ENCODE results near the gene TMSB10. TPM values are rescaled to one million over a fixed set of nuclear protein-coding genes. Genes with fewer than 3 reads are reported as not detected.
"Not testable (repeated sequence)": the region's sequence is repeated elsewhere in the genome, so short reads cannot be mapped to it uniquely, and the experiment has no call there.

The TMSB10 gene
- polyA plus RNA-seq, 4 donors: 1,047 to 3,566 (median 2,651) TPM

DNA sequence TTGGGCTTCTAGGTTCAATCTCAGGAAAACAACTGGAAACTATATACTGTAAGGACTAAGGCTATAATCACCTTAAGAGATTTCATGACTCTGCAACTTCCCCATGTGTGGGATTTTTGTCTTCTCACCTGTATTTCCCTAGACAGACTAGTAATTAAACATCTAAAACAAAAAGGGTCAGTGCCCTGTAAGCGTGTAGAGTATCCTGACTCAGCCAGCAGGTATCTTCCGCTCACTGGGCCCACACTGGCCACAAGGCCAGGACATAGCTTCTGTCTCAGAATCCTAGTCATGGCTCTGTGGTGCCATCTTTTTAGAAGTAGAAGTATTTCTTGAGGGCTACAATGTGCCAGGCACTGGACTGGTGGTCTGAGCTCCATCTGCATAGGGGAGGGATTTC lies 36.7 kb downstream of the TMSB10 start:
- H3K4me3 ChIP-seq (ENCODE audit: low read depth in 1 of 3, low read length in 3 of 3): no peak overlapping the region
- FAIRE-seq (no peak), DNase-seq (no peak)
- 95 to 100% (median 97%) methylated on average over 2 of the region's 2 CpGs for WGBS, 3 donors
- no peaks in the 10 kb centered on the region for H3K9me3 ChIP-seq (ENCODE audit: control insufficient read depth in 2 of 2, insufficient read depth in 1 of 2, low read depth in 1 of 2, low read length in 1 of 2)
- H3K4me1 ChIP-seq (ENCODE audit: control insufficient read depth in 3 of 3, insufficient read depth in 2 of 3, low read depth in 1 of 3, low read length in 2 of 3): peaks cover 0 to 10% (median 0%) of the 10 kb centered on the region in 3 donors
- H3K27ac ChIP-seq (ENCODE audit: low read depth in 1 of 3, low read length in 2 of 3): no peak overlapping the region
- H3K36me3 ChIP-seq (ENCODE audit: control insufficient read depth in 3 of 3, insufficient read depth in 2 of 3, low read depth in 1 of 3, low read length in 3 of 3): no peaks in the 10 kb centered on the region
- no peaks in the 10 kb centered on the region for H3K27me3 ChIP-seq (ENCODE audit: control insufficient read depth in 3 of 3, insufficient read depth in 3 of 3, low read length in 3 of 3)

DNA sequence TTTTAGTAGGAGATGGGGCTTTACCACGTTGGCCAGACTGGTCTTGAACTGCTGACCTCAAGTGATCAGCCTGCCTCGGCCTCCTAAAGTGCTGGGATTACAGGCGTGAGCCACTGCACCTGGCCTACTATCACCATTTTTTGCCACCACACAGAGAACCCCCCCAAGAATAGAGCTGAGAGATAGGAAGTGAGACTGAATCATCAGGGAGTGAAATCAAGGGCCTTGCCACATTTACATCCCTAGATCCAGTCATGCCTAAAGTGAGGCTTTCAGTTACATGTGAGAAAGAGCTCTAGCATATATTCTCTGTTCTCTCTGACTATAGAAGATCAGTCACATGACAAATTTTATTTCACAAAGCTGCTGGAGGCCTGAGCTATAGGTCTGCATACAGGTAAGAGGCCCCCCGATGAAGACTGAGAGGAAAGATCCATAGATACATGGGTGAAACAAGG lies 37.5 kb downstream of the TMSB10 start:
- no peak overlapping the region for H3K27ac ChIP-seq (ENCODE audit: low read depth in 1 of 3, low read length in 2 of 3)
- no peaks in the 10 kb centered on the region for H3K36me3 ChIP-seq (ENCODE audit: control insufficient read depth in 3 of 3, insufficient read depth in 2 of 3, low read depth in 1 of 3, low read length in 3 of 3)
- no peaks in the 10 kb centered on the region for H3K9me3 ChIP-seq (ENCODE audit: control insufficient read depth in 2 of 2, insufficient read depth in 1 of 2, low read depth in 1 of 2, low read length in 1 of 2)
- FAIRE-seq (no peak), DNase-seq (no peak)
- 77 to 80% (median 79%) methylated on average over 4 of the region's 4 CpGs for WGBS, 3 donors
- H3K4me3 ChIP-seq (ENCODE audit: low read depth in 1 of 3, low read length in 3 of 3): no peak overlapping the region
- no peaks in the 10 kb centered on the region for H3K27me3 ChIP-seq (ENCODE audit: control insufficient read depth in 3 of 3, insufficient read depth in 3 of 3, low read length in 3 of 3)
- peaks cover 0 to 10% (median 0%) of the 10 kb centered on the region in 3 donors for H3K4me1 ChIP-seq (ENCODE audit: control insufficient read depth in 3 of 3, insufficient read depth in 2 of 3, low read depth in 1 of 3, low read length in 2 of 3)

DNA sequence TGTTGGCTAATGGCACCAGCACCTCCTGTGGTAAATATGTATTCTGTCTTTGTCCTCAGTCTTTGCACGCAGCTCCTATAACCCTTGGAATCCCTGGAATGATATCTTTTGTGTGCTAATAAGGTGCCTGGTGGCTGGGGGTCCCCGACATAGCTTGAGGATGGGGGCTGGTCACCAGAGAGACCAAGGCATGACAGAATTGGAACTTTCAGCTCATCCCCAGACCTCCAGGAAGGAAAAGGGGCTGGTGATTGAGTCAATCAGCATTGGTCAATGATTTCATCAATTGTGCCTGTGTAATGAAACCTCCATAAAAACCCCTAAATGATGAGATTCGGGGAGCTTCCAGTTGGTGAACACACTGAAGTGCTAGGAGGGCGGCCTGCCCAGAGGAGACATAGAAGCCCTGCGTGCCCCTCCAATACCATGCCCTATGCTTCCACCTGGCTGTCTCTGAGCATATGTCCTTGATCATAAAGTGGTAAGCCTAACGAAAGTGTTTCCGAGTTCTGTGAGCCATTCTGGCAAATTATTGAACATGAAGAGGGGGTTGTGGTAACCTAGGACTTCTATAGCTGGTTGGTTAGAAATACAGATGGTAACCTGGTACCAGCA lies 38.9 kb downstream of the TMSB10 start:
- Histone ChIP-seq H3K4me3 (ENCODE audit: low read depth in 1 of 3, low read length in 3 of 3) (no peak overlapping the region), H3K36me3 (ENCODE audit: control insufficient read depth in 3 of 3, insufficient read depth in 2 of 3, low read depth in 1 of 3, low read length in 3 of 3) (no peaks in the 10 kb centered on the region), H3K27me3 (ENCODE audit: control insufficient read depth in 3 of 3, insufficient read depth in 3 of 3, low read length in 3 of 3) (no peaks in the 10 kb centered on the region), H3K27ac (ENCODE audit: low read depth in 1 of 3, low read length in 2 of 3) (no peak overlapping the region), H3K9me3 (ENCODE audit: control insufficient read depth in 2 of 2, insufficient read depth in 1 of 2, low read depth in 1 of 2, low read length in 1 of 2) (no peaks in the 10 kb centered on the region), H3K4me1 (ENCODE audit: control insufficient read depth in 3 of 3, insufficient read depth in 2 of 3, low read depth in 1 of 3, low read length in 2 of 3) (peaks cover 0 to 10% (median 0%) of the 10 kb centered on the region in 3 donors)
- FAIRE-seq: no peak
- DNase-seq: no peak
- 87 to 92% (median 91%) methylated on average over 7 of the region's 7 CpGs for WGBS, 3 donors

DNA sequence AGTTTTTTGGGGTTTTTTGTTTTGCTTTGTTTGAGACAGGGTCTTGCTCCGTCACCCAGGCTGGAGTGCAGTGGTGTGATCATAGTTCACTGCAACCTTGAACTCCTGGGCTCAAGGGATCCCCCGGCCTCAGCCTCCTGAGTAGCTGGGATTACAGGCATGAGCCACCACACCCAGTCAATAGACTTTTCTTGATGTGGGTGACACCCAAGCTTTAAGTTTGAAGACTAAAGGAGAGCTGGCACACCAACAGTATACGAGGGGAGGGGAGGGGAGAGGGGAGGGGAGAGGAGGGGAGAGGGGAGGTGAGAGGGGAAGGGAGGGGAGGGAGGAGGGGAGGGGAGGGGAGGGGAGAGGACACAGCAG lies 40.4 kb downstream of the TMSB10 start:
- H3K36me3 ChIP-seq (ENCODE audit: control insufficient read depth in 3 of 3, insufficient read depth in 2 of 3, low read depth in 1 of 3, low read length in 3 of 3); H3K4me3 ChIP-seq (ENCODE audit: low read depth in 1 of 3, low read length in 3 of 3); H3K9me3 ChIP-seq (ENCODE audit: control insufficient read depth in 2 of 2, insufficient read depth in 1 of 2, low read depth in 1 of 2, low read length in 1 of 2); FAIRE-seq; H3K27me3 ChIP-seq (ENCODE audit: control insufficient read depth in 3 of 3, insufficient read depth in 3 of 3, low read length in 3 of 3): not testable (repeated sequence)
- H3K27ac ChIP-seq (ENCODE audit: low read depth in 1 of 3, low read length in 2 of 3): peak overlapping the region; percentile 56 to 95 (median 95)
- WGBS, 3 donors: 32 to 61% (median 53%) methylated on average over 2 to 3 of the region's 3 CpGs
- H3K4me1 ChIP-seq (ENCODE audit: control insufficient read depth in 3 of 3, insufficient read depth in 2 of 3, low read depth in 1 of 3, low read length in 2 of 3): peaks cover 0 to 10% (median 0%) of the 10 kb centered on the region in 3 donors
- DNase-seq: peak in 1 of 2 donors; percentile 71

DNA sequence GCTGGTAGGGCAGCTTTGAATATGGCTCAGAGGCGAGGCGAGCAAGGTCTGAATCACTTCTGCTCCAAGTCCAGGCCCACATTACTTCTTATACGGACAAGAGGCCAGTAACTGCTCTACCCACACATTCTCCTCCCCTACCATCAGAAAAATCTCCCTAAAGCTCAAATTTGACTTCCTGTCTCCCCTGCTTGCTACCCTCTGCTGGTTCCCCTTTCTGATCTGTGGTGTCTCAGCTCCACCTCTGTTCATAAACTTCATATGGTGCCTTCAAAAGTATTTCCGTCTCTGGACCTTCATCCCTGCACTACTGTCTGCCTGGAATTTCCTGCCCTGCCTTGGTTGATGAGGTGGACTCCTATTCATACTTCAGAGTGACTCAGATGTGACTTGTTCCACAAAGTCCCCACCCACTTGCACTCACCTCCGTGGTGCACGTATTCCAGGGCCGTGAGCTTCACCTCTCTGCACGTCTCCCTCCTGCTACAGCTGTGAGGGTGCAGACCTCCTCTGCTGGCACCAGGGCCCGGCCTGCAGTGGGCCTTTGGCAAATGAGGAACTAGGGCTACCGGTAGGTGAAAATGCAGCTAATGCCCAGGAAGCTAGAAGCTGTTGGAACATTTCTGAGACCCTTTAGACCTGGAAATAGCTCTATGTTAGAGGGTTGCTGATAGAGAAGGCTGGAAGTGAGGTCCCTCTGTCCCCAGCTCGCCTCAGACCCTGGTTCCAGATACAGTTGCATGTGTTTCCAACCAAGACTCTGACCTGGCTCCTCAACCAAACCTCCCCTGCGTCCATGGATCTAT lies 41.0 kb downstream of the TMSB10 start:
- 30 to 43% (median 36%) methylated on average over 12 of the region's 12 CpGs for WGBS, 3 donors
- Histone ChIP-seq H3K27me3 (ENCODE audit: control insufficient read depth in 3 of 3, insufficient read depth in 3 of 3, low read length in 3 of 3) (no peaks in the 10 kb centered on the region), H3K27ac (ENCODE audit: low read depth in 1 of 3, low read length in 2 of 3) (peak overlapping the region; percentile 56 to 95 (median 95)), H3K9me3 (ENCODE audit: control insufficient read depth in 2 of 2, insufficient read depth in 1 of 2, low read depth in 1 of 2, low read length in 1 of 2) (no peaks in the 10 kb centered on the region), H3K4me1 (ENCODE audit: control insufficient read depth in 3 of 3, insufficient read depth in 2 of 3, low read depth in 1 of 3, low read length in 2 of 3) (peaks cover 0 to 10% (median 0%) of the 10 kb centered on the region in 3 donors), H3K36me3 (ENCODE audit: control insufficient read depth in 3 of 3, insufficient read depth in 2 of 3, low read depth in 1 of 3, low read length in 3 of 3) (no peaks in the 10 kb centered on the region), H3K4me3 (ENCODE audit: low read depth in 1 of 3, low read length in 3 of 3) (no peak overlapping the region)
- FAIRE-seq: no peak
- peak; percentile 71 to 97 for DNase-seq

DNA sequence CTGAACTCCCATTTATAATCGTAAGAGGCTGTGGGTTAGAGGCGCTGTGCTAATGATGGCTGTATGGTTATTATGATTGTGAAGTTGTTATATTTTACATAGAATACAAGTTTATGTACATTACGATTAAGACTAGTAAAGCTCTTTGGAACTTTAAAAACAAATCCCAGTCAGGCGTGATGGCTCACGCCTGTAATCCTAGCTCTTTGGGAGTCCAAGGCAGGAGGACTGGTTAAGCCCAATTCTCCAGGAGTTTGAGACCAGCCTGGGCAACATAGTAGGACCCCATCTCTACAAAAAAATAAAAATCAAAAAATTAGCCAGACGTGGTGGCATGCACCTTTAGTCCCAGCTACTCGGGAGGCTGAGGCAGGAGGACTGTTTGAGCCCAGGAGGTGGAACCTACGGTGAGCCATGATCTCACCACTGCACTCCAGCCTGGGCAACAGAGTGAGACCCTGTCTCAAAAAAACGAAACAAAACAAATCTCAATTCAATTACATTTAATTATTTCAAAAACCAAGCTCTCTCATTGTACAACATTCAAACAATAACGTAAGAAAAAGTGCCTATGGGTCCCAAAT lies 41.6 kb downstream of the TMSB10 start:
- Histone ChIP-seq H3K4me3 (ENCODE audit: low read depth in 1 of 3, low read length in 3 of 3) (no peak overlapping the region), H3K27ac (ENCODE audit: low read depth in 1 of 3, low read length in 2 of 3) (peak overlapping the region in 2 of 3 donors; percentile 95), H3K36me3 (ENCODE audit: control insufficient read depth in 3 of 3, insufficient read depth in 2 of 3, low read depth in 1 of 3, low read length in 3 of 3) (no peaks in the 10 kb centered on the region), H3K9me3 (ENCODE audit: control insufficient read depth in 2 of 2, insufficient read depth in 1 of 2, low read depth in 1 of 2, low read length in 1 of 2) (no peaks in the 10 kb centered on the region), H3K4me1 (ENCODE audit: control insufficient read depth in 3 of 3, insufficient read depth in 2 of 3, low read depth in 1 of 3, low read length in 2 of 3) (peaks cover 0 to 10% (median 0%) of the 10 kb centered on the region in 3 donors), H3K27me3 (ENCODE audit: control insufficient read depth in 3 of 3, insufficient read depth in 3 of 3, low read length in 3 of 3) (no peaks in the 10 kb centered on the region)
- WGBS, 3 donors: 85 to 89% (median 86%) methylated on average over 10 of the region's 10 CpGs
- FAIRE-seq (no peak), DNase-seq (no peak)

DNA sequence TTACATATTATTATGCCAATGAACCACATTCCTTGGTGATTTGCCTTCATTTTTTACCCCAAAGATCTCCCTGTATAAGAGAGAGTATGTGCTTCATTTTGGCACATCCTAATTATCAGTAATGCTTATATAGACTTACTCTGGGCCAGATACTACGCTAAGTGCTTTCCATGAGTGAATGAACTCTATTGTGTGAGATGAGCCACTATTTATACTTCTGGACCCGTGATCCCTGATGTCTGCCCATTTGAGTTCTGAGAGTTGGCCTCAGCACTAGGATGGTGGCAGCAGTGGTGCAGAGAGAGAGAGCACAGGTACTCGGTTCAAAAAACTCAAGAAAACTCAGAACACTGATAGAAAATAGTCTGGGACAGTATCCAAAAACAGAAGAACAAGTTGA lies 48.1 kb downstream of the TMSB10 start:
- Histone ChIP-seq H3K36me3 (ENCODE audit: control insufficient read depth in 3 of 3, insufficient read depth in 2 of 3, low read depth in 1 of 3, low read length in 3 of 3) (no peaks in the 10 kb centered on the region), H3K27ac (ENCODE audit: low read depth in 1 of 3, low read length in 2 of 3) (no peak overlapping the region), H3K4me3 (ENCODE audit: low read depth in 1 of 3, low read length in 3 of 3) (no peak overlapping the region), H3K9me3 (ENCODE audit: control insufficient read depth in 2 of 2, insufficient read depth in 1 of 2, low read depth in 1 of 2, low read length in 1 of 2) (no peaks in the 10 kb centered on the region), H3K4me1 (ENCODE audit: control insufficient read depth in 3 of 3, insufficient read depth in 2 of 3, low read depth in 1 of 3, low read length in 2 of 3) (peaks cover 0 to 7% (median 0%) of the 10 kb centered on the region in 3 donors), H3K27me3 (ENCODE audit: control insufficient read depth in 3 of 3, insufficient read depth in 3 of 3, low read length in 3 of 3) (no peaks in the 10 kb centered on the region)
- DNase-seq: no peak
- FAIRE-seq: no peak
- 77 to 85% (median 85%) methylated on average over 3 of the region's 3 CpGs for WGBS, 3 donors

DNA sequence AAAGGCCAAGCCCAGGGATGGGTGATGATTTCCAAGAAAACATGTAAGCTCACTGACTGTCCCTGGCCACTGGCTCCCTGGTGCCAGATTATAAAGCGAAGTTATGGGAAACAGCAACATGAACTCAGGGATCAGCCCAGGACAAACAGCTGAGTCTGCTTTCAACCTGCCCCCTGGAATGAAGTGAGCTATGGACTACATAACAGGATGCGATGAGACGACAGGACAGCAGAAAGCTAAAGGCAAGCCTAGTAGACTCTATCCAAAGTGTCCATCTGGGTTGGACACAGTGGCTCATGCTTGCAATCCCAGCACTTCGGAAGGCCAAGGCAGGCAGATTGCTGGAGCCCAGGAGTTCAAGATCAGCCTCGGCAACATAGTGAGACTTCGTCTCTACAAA lies 48.9 kb downstream of the TMSB10 start:
- FAIRE-seq (no peak), DNase-seq (no peak)
- H3K9me3 ChIP-seq (ENCODE audit: control insufficient read depth in 2 of 2, insufficient read depth in 1 of 2, low read depth in 1 of 2, low read length in 1 of 2): no peaks in the 10 kb centered on the region
- no peak overlapping the region for H3K27ac ChIP-seq (ENCODE audit: low read depth in 1 of 3, low read length in 2 of 3)
- WGBS, 3 donors: 89 to 95% (median 90%) methylated on average over 6 of the region's 6 CpGs
- H3K4me3 ChIP-seq (ENCODE audit: low read depth in 1 of 3, low read length in 3 of 3): no peak overlapping the region
- no peaks in the 10 kb centered on the region for H3K27me3 ChIP-seq (ENCODE audit: control insufficient read depth in 3 of 3, insufficient read depth in 3 of 3, low read length in 3 of 3)
- no peaks in the 10 kb centered on the region for H3K36me3 ChIP-seq (ENCODE audit: control insufficient read depth in 3 of 3, insufficient read depth in 2 of 3, low read depth in 1 of 3, low read length in 3 of 3)
- H3K4me1 ChIP-seq (ENCODE audit: control insufficient read depth in 3 of 3, insufficient read depth in 2 of 3, low read depth in 1 of 3, low read length in 2 of 3): peaks cover 0 to 7% (median 0%) of the 10 kb centered on the region in 3 donors
